IMR-90 (cell line): ENCODE results near the gene IL12RB1. TPM values are rescaled to one million over a fixed set of nuclear protein-coding genes. Genes with fewer than 3 reads are reported as not detected.

Experiments
- ATAC-seq: fragments of 200-7000 bp; cut with Tn5 transposase; 2 replicates; pipeline ENCODE4 v1.9.1; 2020; ENCODE audit warnings: low read depth, mild to moderate bottlenecking, moderate library complexity
- BruUV-seq: library from RNA; stranded (reverse); fragments of 400-500 nt; replicated peaks from 2 replicates; lab custom pipeline; 2021; lab: Mats Ljungman, UMichigan
- CTCF ChIA-PET: fragments of 300-600 bp; formaldehyde crosslinking; extraction: SDS; loops from one replicate; lab custom pipeline; 2021; ENCODE audit warnings: antibody characterized with exemption; lab: Yijun Ruan, JAX
- POLR2A ChIA-PET: fragments of 300-600 bp; sonication (Branson Sonifier 250); formaldehyde crosslinking; loops from one replicate; lab custom pipeline; 2022; ENCODE audit warnings: antibody characterized with exemption; ENCODE audit not compliant: unreplicated experiment; lab: Charles Lee
- DNase-seq: peaks from one replicate; pipeline ENCODE4 v3.0.0; 2013
- H2AFZ ChIP-seq: replicated peaks from 2 replicates; pipeline ENCODE3; 2013; ENCODE audit warnings: low read length, mild to moderate bottlenecking; ENCODE audit not compliant: poor library complexity
- H2AK5ac ChIP-seq: 2 replicates; pipeline ENCODE4 v1.6.1; 2013; ENCODE audit warnings: low read depth, low read length, inconsistent platforms
- H2AK9ac ChIP-seq: replicated peaks from 2 replicates; pipeline ENCODE3; 2013; ENCODE audit warnings: mild to moderate bottlenecking, low read depth, low read length, moderate library complexity; ENCODE audit not compliant: poor library complexity
- H2BK120ac ChIP-seq: 2 replicates; pipeline ENCODE4 v1.6.1; 2013; ENCODE audit warnings: low read depth, low read length, inconsistent platforms
- H2BK15ac ChIP-seq: 3 replicates; pipeline ENCODE4 v1.6.1; 2013; ENCODE audit warnings: low read depth, low read length, inconsistent platforms
- H2BK20ac ChIP-seq: 2 replicates; pipeline ENCODE4 v1.6.1; 2013; ENCODE audit warnings: low read depth, mild to moderate bottlenecking, inconsistent platforms, low read length, moderate library complexity
- H2BK5ac ChIP-seq: 2 replicates; pipeline ENCODE4 v1.6.1; 2013; ENCODE audit warnings: mild to moderate bottlenecking, low read depth, low read length, inconsistent platforms; ENCODE audit not compliant: poor library complexity, severe bottlenecking
- H3K14ac ChIP-seq: replicated peaks from 2 replicates; pipeline ENCODE4 v1.6.1; 2013; ENCODE audit warnings: low read depth, low read length, inconsistent platforms
- H3K18ac ChIP-seq: 2 replicates; pipeline ENCODE4 v1.6.1; 2013; ENCODE audit warnings: low read depth, low read length, control low read depth
- H3K23ac ChIP-seq: 2 replicates; pipeline ENCODE4 v1.6.1; 2013; ENCODE audit warnings: low read depth, low read length, inconsistent platforms
- H3K27ac ChIP-seq: 2 replicates; pipeline ENCODE4 v1.5.1; 2013; ENCODE audit warnings: mild to moderate bottlenecking, control low read depth, low read length; ENCODE audit not compliant: insufficient read depth
- H3K27me3 ChIP-seq: 2 replicates; pipeline ENCODE4 v1.6.1; 2013; ENCODE audit warnings: low read length; ENCODE audit not compliant: control insufficient read depth, insufficient read depth
- H3K36me3 ChIP-seq: 2 replicates; pipeline ENCODE4 v1.6.1; 2013; ENCODE audit warnings: low read length, mixed read lengths; ENCODE audit not compliant: control insufficient read depth, insufficient read depth
- H3K4ac ChIP-seq: 2 replicates; pipeline ENCODE4 v1.6.1; 2013; ENCODE audit warnings: low read depth, low read length, inconsistent platforms
- H3K4me1 ChIP-seq: 2 replicates; pipeline ENCODE4 v1.6.1; 2013; ENCODE audit warnings: low read length, mixed read lengths; ENCODE audit not compliant: control insufficient read depth, insufficient read depth
- H3K4me2 ChIP-seq: 2 replicates; pipeline ENCODE4 v1.6.1; 2013; ENCODE audit warnings: low read depth, mild to moderate bottlenecking, control low read depth, low read length, moderate library complexity
- H3K4me3 ChIP-seq: 2 replicates; pipeline ENCODE4 v1.5.1; 2013; ENCODE audit warnings: low read depth, mild to moderate bottlenecking, control low read depth, low read length, moderate library complexity; ENCODE audit not compliant: insufficient read depth
- H3K56ac ChIP-seq: 2 replicates; pipeline ENCODE4 v1.6.1; 2013; ENCODE audit warnings: low read length, inconsistent platforms; ENCODE audit not compliant: insufficient read depth; ENCODE audit errors: extremely low read depth
- H3K79me1 ChIP-seq, 2 experiments: 2 replicates each; pipeline ENCODE4 v1.6.1; 2013; ENCODE audit warnings: low read length in 2 of 2, inconsistent platforms in 1 of 2, low read depth in 1 of 2
- H3K9ac ChIP-seq: 2 replicates; pipeline ENCODE4 v1.6.1; 2013; ENCODE audit warnings: low read depth, low read length, control low read depth
- H3K9me1 ChIP-seq: 2 replicates; pipeline ENCODE4 v1.6.1; 2013; ENCODE audit warnings: low read length, inconsistent platforms; ENCODE audit not compliant: insufficient read depth
- H3K9me3 ChIP-seq: 2 replicates; pipeline ENCODE4 v1.6.1; 2013; ENCODE audit warnings: low read length; ENCODE audit not compliant: control insufficient read depth, insufficient read depth
- H4K20me1 ChIP-seq: 2 replicates; pipeline ENCODE4 v1.6.1; 2013; ENCODE audit warnings: low read length, inconsistent platforms; ENCODE audit not compliant: insufficient read depth
- H4K5ac ChIP-seq: 2 replicates; pipeline ENCODE4 v1.6.1; 2013; ENCODE audit warnings: mild to moderate bottlenecking, low read depth, low read length, control low read depth
- H4K8ac ChIP-seq, 2 experiments: 2 replicates each; pipeline ENCODE4 v1.6.1; 2013; ENCODE audit warnings: low read depth in 2 of 2, low read length in 2 of 2, control low read depth in 1 of 2, inconsistent platforms in 1 of 2
- H4K91ac ChIP-seq: 2 replicates; pipeline ENCODE4 v1.6.1; 2013; ENCODE audit warnings: low read depth, low read length, inconsistent platforms; ENCODE audit not compliant: insufficient read depth
- BHLHE40 ChIP-seq: fragments of 150-350 bp; IDR thresholded peaks from 2 replicates; pipeline ENCODE4 v1.6.1; 2016; ENCODE audit warnings: mild to moderate bottlenecking, low read depth, low read length
- CEBPB ChIP-seq: IDR thresholded peaks from 2 replicates; pipeline ENCODE4 v1.6.1; 2012; ENCODE audit warnings: low read depth, low read length, improper control_type of control experiment
- CTCF ChIP-seq: conservative IDR thresholded peaks from 2 replicates; pipeline ENCODE4 v1.5.1; 2012; ENCODE audit warnings: mild to moderate bottlenecking, low read depth, low read length, improper control_type of control experiment
- ELK1 ChIP-seq: fragments of 150-350 bp; IDR thresholded peaks from 2 replicates; pipeline ENCODE4 v1.6.1; 2016; ENCODE audit warnings: low read depth, mild to moderate bottlenecking, low read length, moderate library complexity, borderline replicate concordance
- MXI1 ChIP-seq: IDR thresholded peaks from 2 replicates; pipeline ENCODE4 v1.6.1; 2012; ENCODE audit warnings: low read depth, mild to moderate bottlenecking, low read length, moderate library complexity, borderline replicate concordance
- SMC3 ChIP-seq: fragments of 150-350 bp; IDR thresholded peaks from 2 replicates; pipeline ENCODE4 v1.6.1; 2016; ENCODE audit warnings: low read depth, mild to moderate bottlenecking, antibody characterized with exemption, low read length, moderate library complexity
- USF2 ChIP-seq: fragments of 150-350 bp; IDR thresholded peaks from 2 replicates; pipeline ENCODE4 v1.6.1; 2017; ENCODE audit warnings: mild to moderate bottlenecking, antibody characterized with exemption, low read length, low read depth
- WGBS, 2 experiments: methylation state at CpG; one replicate each; pipeline versions ENCODE4 v1.1.5 to v1.1.7; 2013; ENCODE audit warnings: missing lambda C conversion rate in 2 of 2; ENCODE audit not compliant: insufficient read length in 1 of 2; ENCODE audit errors: extremely low coverage in 2 of 2; 5-methylcytosine and 5-hydroxymethylcytosine counted together
- dilution Hi-C: fragments of 300-500 bp; cut with HindIII; formaldehyde crosslinking; loops from one replicate; pipeline ENCODE4 v1.14.3; 2018; ENCODE audit warnings: low sequenced_read_pairs; ENCODE audit not compliant: unreplicated experiment
- in situ Hi-C: fragments of 300-500 bp; cut with MboI; formaldehyde crosslinking; loops from 3 replicates; pipeline ENCODE4 v1.14.3; 2019; ENCODE audit warnings: low sequenced_read_pairs, inconsistent platforms, mixed read lengths
- intact Hi-C: fragments of 100-400 bp; cut with micrococcal nuclease; formaldehyde crosslinking; loops from 2 replicates; pipeline ENCODE4 v1.10.0; 2022
- polyA plus RNA-seq, 3 experiments: library from polyadenylated mRNA; depleted of rRNA; stranded (reverse); fragments of >200 nt; gene quantifications; 2 replicates each; pipeline ENCODE4 v1.2.3, GENCODE V29; 2012; ENCODE audit warnings: low replicate concordance in 1 of 3
- total RNA-seq: library from RNA; depleted of rRNA; stranded (reverse); fragments of >200 nt; gene quantifications from 2 replicates; pipeline ENCODE4 v1.2.3, GENCODE V29; 2012

IL12RB1 gene
- total and polyA plus RNA-seq, 2 of the 4 experiments (the other 2 are of a cell fraction) = not detected

GRCh38 chr19:18130523-18131242 is 43.9 kb upstream of the IL12RB1 start (continued):
- TF ChIP-seq ELK1 = no peak

- H3K27ac ChIP-seq = no peak overlapping the region
- no peak overlapping the region for H3K4me2 ChIP-seq
- H2AFZ ChIP-seq = no peak overlapping the region
- H4K20me1 ChIP-seq = no peaks in the 10 kb centered on the region; the same call in 1 of the 2 replicates
- no peak for DNase-seq
- no peak overlapping the region for H3K4ac ChIP-seq
- H3K4me1 ChIP-seq = no peaks in the 10 kb centered on the region; the same call in 1 of the 2 replicates
- H3K27me3 ChIP-seq = no peaks in the 10 kb centered on the region
- dilution Hi-C loops (no loop called here), intact Hi-C loops (no loop called here), in situ Hi-C loops (no loop called here)
- no peak overlapping the region for H2AK9ac ChIP-seq
- H4K8ac ChIP-seq = no peak overlapping the region
- H2BK20ac ChIP-seq = no peak overlapping the region
- no peak overlapping the region for H2BK5ac ChIP-seq
- no peak overlapping the region for H4K5ac ChIP-seq
- no peak overlapping the region for H3K56ac ChIP-seq
- no peak for ATAC-seq
- no peak overlapping the region for H2BK15ac ChIP-seq
- BruUV-seq = no TSS peak
- H3K23ac ChIP-seq = no peak overlapping the region
- H3K14ac ChIP-seq = no peak overlapping the region
- H3K79me1 ChIP-seq = no peaks in the 10 kb centered on the region
- WGBS, 2 experiments = no CpG with 5 or more reads among the region's 12 CpGs
- no peak overlapping the region for H4K91ac ChIP-seq
- CTCF ChIA-PET = interaction anchor here (1.0 kb wide), 1 partner anchor 16 kb away, joined by 4 read pairs; no protein-coding TSS in a partner anchor
- POLR2A ChIA-PET = no interaction called here
- H2AK5ac ChIP-seq = no peak overlapping the region
- no peaks in the 10 kb centered on the region; the same call in 1 of the 2 replicates for H3K9me1 ChIP-seq
- no peak overlapping the region for H3K9ac ChIP-seq
- no peak overlapping the region for H2BK120ac ChIP-seq
- no peak overlapping the region for H3K18ac ChIP-seq
- H3K4me3 ChIP-seq = no peak overlapping the region
- no peaks in the 10 kb centered on the region for H3K9me3 ChIP-seq
- peaks cover 53% of the 10 kb centered on the region for H3K36me3 ChIP-seq
- TF ChIP-seq CEBPB (no peak), CTCF (no peak), ELK1 (no peak), USF2 (no peak), SMC3 (no peak), MXI1 (no peak), BHLHE40 (no peak)
Observed at GRCh38 chr19:18128805-18129204, 42.1 kb upstream of the IL12RB1 start.
